H1 (cell line): ENCODE data around the gene TCF4. TPM values are rescaled to one million over a fixed set of nuclear protein-coding genes. Genes with fewer than 3 reads are reported as not detected.

Experiments
- CTCF ChIA-PET: fragments of 300-600 bp; sonication (Branson Sonifier 250); formaldehyde crosslinking; loops from one replicate; lab custom pipeline; 2021; ENCODE audit not compliant: partially characterized antibody; lab: Charles Lee
- POLR2A ChIA-PET: fragments of 300-600 bp; sonication (Branson Sonifier 250); formaldehyde crosslinking; loops from one replicate; lab custom pipeline; 2021; ENCODE audit warnings: inconsistent platforms; ENCODE audit not compliant: partially characterized antibody; lab: Charles Lee
- DNase-seq, 2 experiments: peaks; one replicate each; pipeline versions ENCODE4 v3.0.0 to v3.0.0-alpha.2; 2010 to 2022; ENCODE audit warnings: low spot score in 2 of 2, low read depth in 1 of 2, mixed read lengths in 1 of 2
- FAIRE-seq: peaks from 2 replicates; lab custom pipeline; 2011; peaks lifted over from hg19 to GRCh38; lab: Jason Lieb, UNC
- H2AFZ ChIP-seq: 2 replicates; pipeline ENCODE4 v1.8.1; 2012; ENCODE audit warnings: low read length, inconsistent platforms
- H2AK5ac ChIP-seq: 2 replicates; pipeline ENCODE4 v1.6.1; 2013; ENCODE audit warnings: low read depth, low read length
- H2BK120ac ChIP-seq: replicated peaks from 2 replicates; pipeline ENCODE3; 2013; ENCODE audit warnings: low read depth, low read length, inconsistent platforms
- H2BK12ac ChIP-seq: 2 replicates; pipeline ENCODE4 v1.6.1; 2013; ENCODE audit warnings: low read depth, low read length
- H2BK15ac ChIP-seq: 2 replicates; pipeline ENCODE4 v1.6.1; 2013; ENCODE audit warnings: low read length
- H2BK20ac ChIP-seq: 2 replicates; pipeline ENCODE4 v1.6.1; 2013; ENCODE audit warnings: low read length
- H2BK5ac ChIP-seq: 2 replicates; pipeline ENCODE4 v1.6.1; 2013; ENCODE audit warnings: low read depth, low read length
- H3K14ac ChIP-seq: 2 replicates; pipeline ENCODE4 v1.6.1; 2013; ENCODE audit warnings: inconsistent platforms; ENCODE audit not compliant: insufficient read length
- H3K18ac ChIP-seq: 2 replicates; pipeline ENCODE4 v1.6.1; 2013; ENCODE audit warnings: low read length; ENCODE audit errors: extremely low read depth
- H3K23ac ChIP-seq: 2 replicates; pipeline ENCODE4 v1.6.1; 2013; ENCODE audit warnings: inconsistent platforms; ENCODE audit not compliant: insufficient read length
- H3K23me2 ChIP-seq: 2 replicates; pipeline ENCODE4 v1.6.1; 2013; ENCODE audit warnings: low read depth, low read length
- H3K27ac ChIP-seq: 2 replicates; pipeline ENCODE4 v1.6.1; 2011; ENCODE audit warnings: low read depth, low read length, inconsistent platforms
- H3K27me3 ChIP-seq, 4 experiments: replicated peaks in 1 of 4; 1 replicate in 1 of 4; 2 replicates in 3 of 4; pipeline versions ENCODE4 v1.6.1 to v1.8.1; 2011 to 2013; ENCODE audit warnings: low read length in 3 of 4, mild to moderate bottlenecking in 3 of 4, inconsistent platforms in 2 of 4, mixed read lengths in 2 of 4, moderate library complexity in 1 of 4; ENCODE audit not compliant: control insufficient read depth in 3 of 4, insufficient read depth in 3 of 4; ENCODE audit errors: extremely low read depth in 1 of 4
- H3K36me3 ChIP-seq, 4 experiments: 2 replicates each; pipeline versions ENCODE4 v1.6.1 to v1.8.1; 2011 to 2013; ENCODE audit warnings: mild to moderate bottlenecking in 4 of 4, low read length in 3 of 4, moderate library complexity in 2 of 4, control low read depth in 1 of 4, inconsistent platforms in 1 of 4; ENCODE audit not compliant: insufficient read depth in 4 of 4, control insufficient read depth in 2 of 4
- H3K4ac ChIP-seq: replicated peaks from 2 replicates; pipeline ENCODE3; 2013; ENCODE audit warnings: low read length, low read depth, mixed read lengths, inconsistent platforms; ENCODE audit not compliant: insufficient read length
- H3K4me1 ChIP-seq, 4 experiments: replicated peaks in 1 of 4; 1 replicate in 1 of 4; 2 replicates in 3 of 4; pipeline versions ENCODE4 v1.6.1 to v1.8.1; 2011 to 2013; ENCODE audit warnings: low read length in 3 of 4, inconsistent platforms in 2 of 4, mixed read lengths in 1 of 4; ENCODE audit not compliant: insufficient read depth in 4 of 4, control insufficient read depth in 3 of 4
- H3K4me2 ChIP-seq, 2 experiments: 2 replicates each; pipeline versions ENCODE4 v1.6.1 to v1.8.1; 2011 to 2013; ENCODE audit warnings: low read depth in 2 of 2, low read length in 2 of 2, control low read depth in 1 of 2, inconsistent platforms in 1 of 2, mild to moderate bottlenecking in 1 of 2; ENCODE audit not compliant: insufficient read depth in 1 of 2
- H3K4me3 ChIP-seq, 4 experiments: fragments of 200-600, 300-600 bp in 1 of 4; sonication (generic), shearing (Covaris generic), sonication (Bioruptor Twin) in 1 of 4; 2 replicates each; pipeline versions ENCODE4 v1.5.1 to v1.8.1; 2011 to 2016; ENCODE audit warnings: low read length in 4 of 4, low read depth in 3 of 4, control low read depth in 2 of 4, inconsistent platforms in 2 of 4, mild to moderate bottlenecking in 2 of 4, mixed read lengths in 1 of 4, moderate library complexity in 1 of 4; ENCODE audit not compliant: insufficient read depth in 2 of 4; ENCODE audit errors: extremely low read depth in 1 of 4
- H3K56ac ChIP-seq: replicated peaks from 2 replicates; pipeline ENCODE3; 2013; ENCODE audit warnings: low read depth, mild to moderate bottlenecking, mixed read lengths, low read length, inconsistent platforms; ENCODE audit not compliant: insufficient read length
- H3K79me1 ChIP-seq: 2 replicates; pipeline ENCODE4 v1.6.1; 2013; ENCODE audit warnings: low read depth, low read length, control low read depth
- H3K79me2 ChIP-seq, 2 experiments: 2 replicates each; pipeline versions ENCODE4 v1.6.1 to v1.8.1; 2012 to 2013; ENCODE audit warnings: low read length in 2 of 2, mild to moderate bottlenecking in 2 of 2, inconsistent platforms in 1 of 2; ENCODE audit not compliant: insufficient read depth in 2 of 2, control insufficient read depth in 1 of 2
- H3K9ac ChIP-seq, 4 experiments: replicated peaks in 1 of 4; 1 replicate in 1 of 4; 2 replicates in 3 of 4; pipeline versions ENCODE4 v1.6.1 to v1.8.1; 2011 to 2013; ENCODE audit warnings: low read depth in 3 of 4, low read length in 3 of 4, control low read depth in 2 of 4, mild to moderate bottlenecking in 2 of 4, moderate library complexity in 2 of 4, inconsistent platforms in 1 of 4; ENCODE audit errors: extremely low read depth in 1 of 4
- H3K9me3 ChIP-seq, 2 experiments: 2 replicates each; pipeline versions ENCODE4 v1.6.1 to v1.8.1; 2012 to 2013; ENCODE audit warnings: mild to moderate bottlenecking in 2 of 2, moderate library complexity in 2 of 2, control low read depth in 1 of 2, inconsistent platforms in 1 of 2, low read depth in 1 of 2, low read length in 1 of 2, mixed read lengths in 1 of 2; ENCODE audit not compliant: insufficient read depth in 2 of 2
- H4K20me1 ChIP-seq, 2 experiments: replicated peaks in 1 of 2; 2 replicates each; pipeline versions ENCODE3 to v1.8.1; 2011 to 2013; ENCODE audit warnings: inconsistent platforms in 2 of 2, low read length in 2 of 2, mild to moderate bottlenecking in 1 of 2; ENCODE audit not compliant: insufficient read depth in 2 of 2, control insufficient read depth in 1 of 2
- H4K5ac ChIP-seq: 2 replicates; pipeline ENCODE4 v1.6.1; 2013; ENCODE audit warnings: low read length, low read depth, mixed read lengths, inconsistent platforms; ENCODE audit not compliant: insufficient read length
- H4K8ac ChIP-seq: 2 replicates; pipeline ENCODE4 v1.8.0; 2013; ENCODE audit warnings: mild to moderate bottlenecking, moderate library complexity, low read length, inconsistent platforms; ENCODE audit not compliant: insufficient read depth; ENCODE audit errors: extremely low read depth
- H4K91ac ChIP-seq: replicated peaks from 2 replicates; pipeline ENCODE3; 2013; ENCODE audit warnings: low read length, mixed read lengths, inconsistent platforms; ENCODE audit not compliant: insufficient read length
- CBX5 ChIP-seq: fragments of 300-800, 300-1000 bp; sonication (generic); IDR thresholded peaks from 2 replicates; pipeline ENCODE4 v1.7.1; 2016; ENCODE audit warnings: antibody characterized with exemption, low read length, low read depth
- CTBP2 ChIP-seq: IDR thresholded peaks from 2 replicates; pipeline ENCODE4 v1.7.0; 2011; ENCODE audit warnings: borderline replicate concordance, mild to moderate bottlenecking, moderate library complexity, mixed read lengths, low read length; ENCODE audit not compliant: insufficient read depth, insufficient read length
- EGR1 ChIP-seq: IDR thresholded peaks from 2 replicates; pipeline ENCODE4 v1.6.1; 2011; ENCODE audit warnings: low read depth, low read length, borderline replicate concordance
- FOSL1 ChIP-seq: IDR thresholded peaks from 2 replicates; pipeline ENCODE4 v1.6.1; 2011; ENCODE audit warnings: mild to moderate bottlenecking, low read depth, low read length, moderate library complexity; ENCODE audit not compliant: insufficient read depth
- HDAC6 ChIP-seq: IDR thresholded peaks from one replicate; pipeline ENCODE4 v1.7.1; 2012; ENCODE audit warnings: low read depth, mild to moderate bottlenecking, inconsistent platforms, low read length, moderate library complexity
- MAX ChIP-seq: IDR thresholded peaks from 2 replicates; pipeline ENCODE4 v1.6.1; 2012; ENCODE audit warnings: inconsistent platforms
- POLR2AphosphoS5 ChIP-seq: IDR thresholded peaks from 2 replicates; pipeline ENCODE4 v1.6.1; 2011; ENCODE audit warnings: low read depth, low read length
- RFX5 ChIP-seq: IDR thresholded peaks from 2 replicates; pipeline ENCODE4 v1.6.1; 2011; ENCODE audit warnings: low read depth, low read length, improper control_type of control experiment, borderline replicate concordance
- SAP30 ChIP-seq: fragments of 300-600 bp; sonication (generic); IDR thresholded peaks from 2 replicates; pipeline ENCODE4 v1.7.1; 2012; ENCODE audit warnings: low read length, moderate library complexity, mild to moderate bottlenecking, inconsistent platforms; ENCODE audit not compliant: insufficient read depth, insufficient replicate concordance
- SP2 ChIP-seq: IDR thresholded peaks from 2 replicates; pipeline ENCODE4 v1.6.1; 2012; ENCODE audit warnings: mild to moderate bottlenecking, low read length, inconsistent platforms
- SP4 ChIP-seq: IDR thresholded peaks from 2 replicates; pipeline ENCODE4 v1.6.1; 2012; ENCODE audit warnings: low read length, inconsistent platforms
- SRF ChIP-seq: IDR thresholded peaks from 2 replicates; pipeline ENCODE4 v1.6.1; 2011; ENCODE audit warnings: mild to moderate bottlenecking, low read depth, low read length, moderate library complexity
- SUZ12 ChIP-seq: fragments of 200-600 bp; sonication (generic); IDR thresholded peaks from 2 replicates; pipeline ENCODE4 v1.6.1; 2012; ENCODE audit warnings: mild to moderate bottlenecking, inconsistent platforms, low read length, moderate library complexity, mixed read lengths
- WGBS, 2 experiments: shearing (Covaris generic) in 1 of 2; methylation state at CpG; one replicate each; pipeline versions ENCODE4 v1.1.6 to v1.1.7; 2013 to 2015; ENCODE audit warnings: low lambda C conversion rate in 2 of 2, mixed read lengths in 2 of 2, inconsistent platforms in 1 of 2, low coverage in 1 of 2, missing lambda C conversion rate in 1 of 2; ENCODE audit not compliant: insufficient replicate concordance in 2 of 2, insufficient coverage in 1 of 2, insufficient read length in 1 of 2; ENCODE audit errors: extremely low coverage in 1 of 2, missing lambda C conversion rate in 1 of 2; 5-methylcytosine and 5-hydroxymethylcytosine counted together
- polyA plus RNA-seq, 7 experiments: library from polyadenylated mRNA; depleted of rRNA in 3 of 7; stranded (reverse) in 5 of 7; unstranded in 2 of 7; fragments of >200 nt in 5 of 7; fragments of 200-250 nt in 2 of 7; gene quantifications; 1 replicate in 5 of 7; 2 replicates in 1 of 7; 4 replicates in 1 of 7; pipeline versions ENCODE4 v1.2.1 to v1.2.3, GENCODE V29; 2011 to 2013; ENCODE audit warnings: missing spikeins in 2 of 7, mixed read lengths in 2 of 7
- total RNA-seq: library from RNA; stranded (reverse); fragmentation: NEBNext Ultra II Directional; extraction: Animal tissue kit (Norgen Biotek cat#: 25700); gene quantifications from 2 replicates; pipeline ENCODE4 v1.2.1, GENCODE V29; 2021
- TF ChIP-seq, protein P1 (sequence below): IDR thresholded peaks from 2 replicates; pipeline ENCODE4 v1.6.1; 2011; ENCODE audit warnings: low read depth, mild to moderate bottlenecking, low read length; ENCODE audit not compliant: insufficient read depth

The TCF4 gene
- total and polyA plus RNA-seq, 2 of the 8 experiments (the other 6 are each of a cell fraction or from before 2014, with no cell fraction given) = 59.3 to 118 TPM

DNA sequence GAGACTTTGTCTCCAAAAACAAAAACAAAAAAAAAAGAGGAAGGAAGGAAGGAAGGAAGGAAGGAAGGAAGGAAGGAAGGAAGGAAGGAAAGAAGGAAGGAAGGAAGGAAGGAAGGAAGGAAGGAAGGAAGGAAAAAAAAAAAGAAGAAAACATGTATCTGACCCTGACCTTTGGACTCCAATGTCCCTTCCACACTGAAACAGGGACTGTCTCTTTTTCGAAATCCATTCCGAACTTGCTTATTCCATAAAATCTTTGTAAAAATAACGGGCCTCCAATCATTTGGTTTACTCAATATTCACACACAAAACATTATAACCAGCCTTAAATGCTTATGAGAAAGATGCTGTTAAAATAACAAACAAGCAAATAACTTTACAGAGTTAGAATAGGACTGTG is 225.7 kb downstream of the TCF4 start:
- H3K36me3 ChIP-seq = no peaks in the 10 kb centered on the region; a peak in 1 of 8 replicates
- no peak overlapping the region for H3K4ac ChIP-seq
- ChIA-PET POLR2A (no interaction called here), CTCF (no interaction called here)
- no peaks in the 10 kb centered on the region for H3K27me3 ChIP-seq
- H2BK5ac ChIP-seq = no peak overlapping the region
- no peak overlapping the region for H2BK120ac ChIP-seq
- no peak overlapping the region for H4K91ac ChIP-seq
- H3K9ac ChIP-seq = no peak overlapping the region
- H3K23me2 ChIP-seq = no peaks in the 10 kb centered on the region
- H2BK12ac ChIP-seq = no peak overlapping the region
- H3K4me2 ChIP-seq = no peak overlapping the region
- peaks cover 6 to 39% of the 10 kb centered on the region in 2 experiments; a peak in 3 of 4 replicates for H3K79me2 ChIP-seq
- H4K20me1 ChIP-seq = peaks cover 1 to 3% of the 10 kb centered on the region in 2 experiments
- no peak overlapping the region for H4K5ac ChIP-seq
- H3K4me1 ChIP-seq = peaks cover 0 to 4% (median 0%) of the 10 kb centered on the region in 4 experiments; a peak in 1 of 7 replicates
- no peak overlapping the region for H2AK5ac ChIP-seq
- H3K56ac ChIP-seq = no peak overlapping the region
- no peak overlapping the region for H3K23ac ChIP-seq
- no peak overlapping the region for H3K4me3 ChIP-seq
- no peak overlapping the region for H3K18ac ChIP-seq
- no peak overlapping the region for H3K27ac ChIP-seq
- H2AFZ ChIP-seq = no peak overlapping the region
- no peak for FAIRE-seq
- no peaks in the 10 kb centered on the region for H3K79me1 ChIP-seq
- DNase-seq = no peak
- H2BK20ac ChIP-seq = no peak overlapping the region
- no peaks in the 10 kb centered on the region for H3K9me3 ChIP-seq
- H3K14ac ChIP-seq = no peak overlapping the region
- H2BK15ac ChIP-seq = no peak overlapping the region
- WGBS, 2 experiments = 86% methylated on average over 3 of the region's 3 CpGs; no CpG with 5 or more reads in 1 of the 2 experiments
- H4K8ac ChIP-seq = no peak overlapping the region
- TF ChIP-seq SP2 (no peak), RFX5 (no peak), CTBP2 (no peak), CBX5 (no peak), POLR2AphosphoS5 (no peak), EGR1 (no peak), HDAC6 (no peak), SAP30 (no peak), FOSL1 (no peak), SP4 (no peak), SUZ12 (no peak), SRF (no peak), MAX (no peak)
- TF ChIP-seq, protein P1, sequence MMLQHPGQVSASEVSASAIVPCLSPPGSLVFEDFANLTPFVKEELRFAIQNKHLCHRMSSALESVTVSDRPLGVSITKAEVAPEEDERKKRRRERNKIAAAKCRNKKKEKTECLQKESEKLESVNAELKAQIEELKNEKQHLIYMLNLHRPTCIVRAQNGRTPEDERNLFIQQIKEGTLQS = no peak
